ENCODE results near the gene C7orf33.
"Not testable (repeated sequence)": the region's sequence is repeated elsewhere in the genome, so short reads cannot be mapped to it uniquely, and the experiment has no call there.

C7orf33 gene, protein sequence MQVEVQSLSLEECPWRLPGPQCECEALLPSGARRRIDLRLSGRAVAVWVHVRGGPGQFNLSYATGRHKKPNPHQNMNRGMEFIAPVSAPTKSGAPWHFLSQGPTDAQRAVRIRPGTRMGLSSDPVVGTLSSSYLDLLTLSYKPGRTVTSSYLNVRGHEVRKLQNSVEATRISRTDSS

DNA sequence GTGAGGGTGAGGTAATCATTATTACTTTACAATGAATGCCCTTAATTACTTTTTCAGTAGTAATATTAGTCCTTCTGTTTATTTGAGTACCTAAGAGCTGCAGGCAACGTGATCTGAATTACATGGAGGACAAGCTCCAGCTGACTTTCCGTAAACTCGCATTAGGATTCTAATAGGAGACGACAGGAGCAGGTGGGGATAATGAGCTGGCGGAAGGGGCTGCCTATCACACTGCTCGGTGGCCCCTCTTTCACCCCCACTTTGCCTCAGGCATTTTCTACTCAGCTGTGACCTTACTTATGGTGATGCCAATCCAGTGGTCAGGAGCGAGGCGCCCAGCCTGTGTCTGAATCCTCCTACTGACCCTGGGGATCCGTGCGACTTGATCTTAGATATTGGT is at the start of gene C7orf33:
Gene C7orf33 (plus strand): TSS at position 296 of the 400 bp plus-strand sequence. CDS start 160 bp downstream, outside the sequence.
- in situ Hi-C loops (cut with MboI; ENCODE audit: low sequenced_read_pairs) = no loop called here

GRCh38 chr7:148541891-148542504 is 48.6 kb upstream of the C7orf33 start:
- in situ Hi-C loops (cut with MboI; ENCODE audit: low sequenced_read_pairs) = no loop called here

- in situ Hi-C loops (cut with MboI; ENCODE audit: low sequenced_read_pairs) = no loop called here
Observed at GRCh38 chr7:148543302-148543701, 47.3 kb upstream of the C7orf33 start.

DNA sequence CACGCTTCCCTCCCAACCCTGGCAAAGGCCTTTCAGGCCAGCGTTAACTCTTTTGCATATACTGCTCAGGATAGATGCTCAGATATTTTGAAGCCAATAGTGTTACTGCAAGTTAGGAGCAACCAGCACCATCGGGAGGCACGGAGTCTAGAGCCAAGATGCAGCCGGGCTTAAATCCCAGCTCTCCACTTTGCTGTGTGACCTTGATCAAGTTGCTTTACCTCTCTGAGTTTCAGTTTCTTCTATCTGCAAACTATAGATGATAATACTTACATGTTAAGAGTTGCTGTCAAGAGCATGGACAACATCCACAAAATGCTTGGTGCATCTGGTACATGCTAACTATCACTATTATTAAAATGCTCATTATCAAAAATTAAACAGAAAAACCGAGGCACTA is 45.4 kb upstream of the C7orf33 start:
- in situ Hi-C loops (cut with MboI; ENCODE audit: low sequenced_read_pairs) = no loop called here

DNA sequence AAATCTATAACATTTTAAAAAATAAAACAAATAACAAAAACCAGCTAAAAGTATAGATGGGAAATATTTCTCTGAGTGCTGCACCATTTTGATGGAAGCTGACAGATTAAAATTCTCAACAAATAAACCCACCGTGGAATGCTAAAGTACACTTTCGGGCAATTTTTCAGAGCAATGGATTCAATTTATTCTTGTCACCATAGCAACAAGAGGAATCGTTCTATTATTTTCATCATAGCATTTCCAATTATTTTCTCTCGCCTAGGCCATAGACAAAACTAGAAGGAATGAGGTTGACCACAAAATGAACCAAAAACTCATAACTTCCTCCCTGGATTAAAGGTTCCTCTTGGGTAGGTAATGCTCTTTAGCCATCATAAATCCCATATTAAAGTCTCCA is 44.6 kb upstream of the C7orf33 start:
- in situ Hi-C loops (cut with MboI; ENCODE audit: low sequenced_read_pairs) = no loop called here

GRCh38 chr7:148546857-148547256 is 43.7 kb upstream of the C7orf33 start:
- in situ Hi-C loops (cut with MboI; ENCODE audit: low sequenced_read_pairs) = no loop called here

GRCh38 chr7:148547951-148548350 is 42.6 kb upstream of the C7orf33 start:
- in situ Hi-C loops (cut with MboI; ENCODE audit: low sequenced_read_pairs) = no loop called here

GRCh38 chr7:148553979-148554378 is 36.6 kb upstream of the C7orf33 start:
- in situ Hi-C loops (cut with MboI; ENCODE audit: low sequenced_read_pairs) = no loop called here

- in situ Hi-C loops (cut with MboI; ENCODE audit: low sequenced_read_pairs) = no loop called here
Observed at GRCh38 chr7:148556892-148557291, 33.7 kb upstream of the C7orf33 start.

- in situ Hi-C loops (cut with MboI; ENCODE audit: low sequenced_read_pairs) = no loop called here
Observed at GRCh38 chr7:148558914-148559313, 31.7 kb upstream of the C7orf33 start.

DNA sequence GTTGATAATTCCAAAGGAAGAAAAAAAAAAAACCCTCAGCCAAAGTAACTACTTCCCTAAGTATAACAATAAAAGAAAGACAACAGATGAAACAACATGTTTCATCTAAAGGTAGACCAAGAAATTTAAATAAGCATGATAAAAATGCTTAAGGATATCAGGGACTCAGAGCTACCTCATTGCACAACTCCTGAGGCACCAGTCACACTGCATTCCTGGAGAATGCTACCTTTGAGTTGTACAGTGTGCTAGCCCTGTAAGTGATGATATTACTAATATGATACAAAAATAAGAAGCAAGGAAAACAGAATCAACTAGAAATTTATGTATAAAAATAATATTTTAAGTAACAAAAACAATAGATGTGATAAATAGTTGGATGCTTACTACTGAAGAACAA is 29.5 kb upstream of the C7orf33 start:
- in situ Hi-C loops (cut with MboI; ENCODE audit: low sequenced_read_pairs) = no loop called here

DNA sequence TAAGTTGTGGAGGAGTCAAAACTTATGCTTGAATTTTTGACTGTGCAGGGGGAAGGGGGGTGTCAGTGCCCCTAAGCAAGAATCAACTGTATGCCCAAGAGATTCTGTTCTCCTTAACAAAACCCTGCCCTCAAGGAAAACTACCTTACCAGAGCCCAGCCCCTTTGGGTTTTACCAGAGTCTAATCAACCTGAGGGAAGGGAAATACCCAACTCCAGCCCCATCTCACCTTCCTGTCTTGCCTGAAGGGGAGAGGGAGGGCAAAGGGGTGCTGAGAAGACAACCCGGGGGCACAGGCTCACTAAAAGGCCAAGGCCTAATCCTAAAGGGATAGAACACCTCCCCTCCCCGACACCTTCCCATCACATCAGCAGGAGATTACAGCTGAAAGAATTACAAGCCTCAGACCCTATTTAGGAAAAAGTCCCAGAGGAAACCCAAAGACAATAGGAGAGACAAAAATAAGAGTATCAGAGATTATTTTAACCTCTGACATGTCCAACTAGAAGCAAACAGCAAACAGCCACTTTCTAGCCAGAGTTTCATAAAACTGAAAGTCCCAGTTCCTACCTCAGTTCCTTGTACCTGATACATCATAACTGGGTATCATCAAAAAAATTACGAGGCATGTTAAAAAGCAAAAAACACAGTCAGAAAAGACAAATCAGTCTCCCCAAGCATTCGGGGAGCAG is 26.8 kb upstream of the C7orf33 start:
- in situ Hi-C loops (cut with MboI; ENCODE audit: low sequenced_read_pairs) = no loop called here

- in situ Hi-C loops (cut with MboI; ENCODE audit: low sequenced_read_pairs) = not testable (repeated sequence)
Observed at GRCh38 chr7:148564275-148564951, 26.2 kb upstream of the C7orf33 start.

- in situ Hi-C loops (cut with MboI; ENCODE audit: low sequenced_read_pairs) = no loop called here
Observed at GRCh38 chr7:148566736-148567135, 23.8 kb upstream of the C7orf33 start.

GRCh38 chr7:148567524-148567923 is 23.0 kb upstream of the C7orf33 start:
- in situ Hi-C loops (cut with MboI; ENCODE audit: low sequenced_read_pairs) = no loop called here

- in situ Hi-C loops (cut with MboI; ENCODE audit: low sequenced_read_pairs) = no loop called here
Observed at GRCh38 chr7:148570510-148570909, 20.1 kb upstream of the C7orf33 start.

- in situ Hi-C loops (cut with MboI; ENCODE audit: low sequenced_read_pairs) = not testable (repeated sequence)
Observed at GRCh38 chr7:148570973-148571372, 19.6 kb upstream of the C7orf33 start.

DNA sequence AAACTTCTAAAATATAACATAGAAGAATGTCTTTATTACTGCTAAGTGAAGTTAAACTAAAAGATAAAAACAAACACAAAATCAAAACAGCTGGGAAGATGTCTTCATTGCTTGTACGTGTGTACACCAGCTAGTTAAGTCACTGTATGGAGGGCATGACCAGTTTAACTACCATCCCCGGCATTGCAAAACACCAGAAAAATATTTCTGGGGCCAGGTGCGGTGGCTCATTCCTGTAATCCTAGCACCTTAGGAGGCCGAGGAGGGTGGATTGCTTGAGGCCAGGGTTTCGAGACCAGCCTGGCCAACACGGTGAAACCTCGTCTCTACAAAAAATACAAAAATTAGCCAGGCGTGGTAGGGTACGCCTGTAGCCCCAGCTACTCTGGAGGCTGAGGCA is 19.2 kb upstream of the C7orf33 start:
- in situ Hi-C loops (cut with MboI; ENCODE audit: low sequenced_read_pairs) = no loop called here

GRCh38 chr7:148572067-148572522 is 18.5 kb upstream of the C7orf33 start:
- in situ Hi-C loops (cut with MboI; ENCODE audit: low sequenced_read_pairs) = no loop called here

- in situ Hi-C loops (cut with MboI; ENCODE audit: low sequenced_read_pairs) = not testable (repeated sequence)
Observed at GRCh38 chr7:148573581-148573980, 17.0 kb upstream of the C7orf33 start.

DNA sequence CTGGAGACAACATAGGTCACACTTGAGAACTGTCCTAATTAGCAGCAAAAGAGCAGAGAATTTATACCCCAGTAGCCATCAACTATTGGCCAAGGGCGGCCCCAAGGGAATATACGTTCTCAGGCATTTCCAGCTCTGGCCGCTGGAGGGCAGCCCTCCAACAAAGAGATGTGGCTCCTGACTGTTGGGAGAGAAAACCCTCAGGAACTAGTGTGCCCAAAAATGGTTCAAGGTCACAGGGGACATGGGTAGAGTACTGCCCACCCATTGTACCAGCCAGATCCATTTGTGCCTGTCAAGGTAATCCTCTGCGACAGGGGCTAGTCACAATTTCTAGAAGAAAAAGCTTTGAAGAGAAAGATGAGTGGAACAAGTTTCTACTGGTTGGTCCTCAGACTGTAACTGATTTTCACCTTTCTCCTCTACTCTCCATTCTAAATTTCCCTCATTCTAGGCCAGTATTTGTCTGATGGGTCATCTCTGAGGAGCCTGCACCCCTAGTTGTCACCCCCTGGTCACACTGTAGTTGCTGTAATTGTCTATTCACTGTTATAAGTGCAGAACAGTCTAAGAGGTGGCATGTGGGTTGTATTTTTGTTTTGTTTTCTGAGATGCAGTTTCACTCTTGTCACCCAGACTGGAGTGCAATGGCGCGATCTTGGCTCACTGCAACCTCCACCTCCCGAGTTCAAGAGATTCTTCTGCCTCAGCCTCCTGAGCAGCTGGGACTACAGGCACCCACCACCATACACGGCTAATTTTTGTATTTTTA is 14.7 kb upstream of the C7orf33 start:
- in situ Hi-C loops (cut with MboI; ENCODE audit: low sequenced_read_pairs) = no loop called here
